Stimulated activated naive CD4-positive, alpha-beta T cell (primary cell): ENCODE results near the gene CCDC81.
"Not testable (repeated sequence)": the region's sequence is repeated elsewhere in the genome, so short reads cannot be mapped to it uniquely, and the experiment has no call there.

Experiments
- DNase-seq, 6 experiments: peaks; one replicate each; lab custom pipeline; 2025; lab: John Stamatoyannopoulos, UW

CCDC81 gene

DNA sequence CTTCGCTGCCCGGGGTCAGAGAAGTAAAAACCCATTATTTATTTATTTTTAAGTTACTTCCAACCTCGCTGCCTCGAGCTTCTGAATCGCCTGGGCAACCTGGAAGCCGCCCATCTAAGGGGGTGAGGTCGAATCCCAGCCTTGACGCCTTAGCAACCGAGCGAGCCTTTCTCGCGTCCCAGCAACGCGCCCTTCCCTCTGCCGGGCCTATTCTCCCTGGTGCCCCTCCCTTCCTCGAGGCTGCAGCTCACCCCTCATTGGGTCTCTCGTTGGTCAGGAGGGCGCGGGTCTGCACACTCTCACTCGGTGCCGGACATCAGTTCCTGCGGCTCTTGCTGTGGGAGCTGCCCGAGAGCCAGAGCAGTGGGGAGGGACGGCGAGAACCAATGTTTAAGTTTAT lies at the start of gene CCDC81:
Gene CCDC81, plus strand, starts transcription at position 302 of the 400 bp plus-strand sequence. CDS start 277 bp downstream, outside the sequence.
- DNase-seq: no peak

DNA sequence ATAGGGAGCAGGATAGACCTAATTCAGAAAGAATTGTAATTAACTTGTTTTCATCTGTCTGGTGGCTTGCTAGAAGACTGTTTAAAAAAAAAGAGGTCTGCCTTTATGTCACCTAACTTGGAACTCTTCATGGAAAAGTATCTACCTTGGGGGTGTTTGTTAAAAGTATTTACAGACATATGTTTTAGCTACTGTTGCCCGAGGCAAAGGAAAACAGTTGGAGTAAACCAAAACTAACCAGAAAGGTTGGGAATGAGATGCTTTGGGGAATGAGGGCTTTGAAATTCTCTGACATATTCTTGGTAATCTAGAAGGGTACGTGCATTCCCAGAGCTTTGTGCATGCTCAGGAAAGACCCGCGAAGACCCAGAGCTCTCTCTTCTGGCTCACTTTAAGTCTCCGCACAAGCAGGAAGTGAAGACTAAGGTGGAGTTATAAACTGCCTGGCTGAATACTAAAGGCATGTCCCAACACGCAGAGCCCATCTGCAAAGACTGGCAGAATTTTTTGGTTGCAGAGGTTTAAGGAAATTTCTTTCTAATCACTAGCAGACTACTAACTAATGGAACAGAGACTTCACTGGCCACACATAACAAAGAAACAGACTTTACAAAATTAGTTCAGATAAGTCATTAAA lies 39.4 kb upstream of the CCDC81 start:
- DNase-seq: no peak

DNA sequence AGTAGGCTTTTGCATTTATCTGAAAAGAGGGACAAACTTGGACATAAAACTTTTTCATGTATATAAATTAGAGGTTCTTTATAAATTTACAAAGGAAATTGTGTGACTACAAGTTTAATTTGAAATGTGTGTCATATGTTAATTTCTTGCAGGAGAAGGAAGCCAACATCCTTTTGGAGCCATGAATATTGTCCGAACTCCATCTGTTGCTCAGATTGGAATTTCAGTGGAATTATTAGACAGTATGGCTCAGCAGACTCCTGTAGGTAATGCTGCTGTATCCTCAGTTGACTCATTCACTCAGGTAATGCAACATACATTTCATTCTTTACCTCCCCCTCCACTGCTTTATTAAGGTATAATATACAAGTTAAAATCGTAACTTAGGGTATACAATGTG lies 37.5 kb upstream of the CCDC81 start:
- DNase-seq: no peak

DNA sequence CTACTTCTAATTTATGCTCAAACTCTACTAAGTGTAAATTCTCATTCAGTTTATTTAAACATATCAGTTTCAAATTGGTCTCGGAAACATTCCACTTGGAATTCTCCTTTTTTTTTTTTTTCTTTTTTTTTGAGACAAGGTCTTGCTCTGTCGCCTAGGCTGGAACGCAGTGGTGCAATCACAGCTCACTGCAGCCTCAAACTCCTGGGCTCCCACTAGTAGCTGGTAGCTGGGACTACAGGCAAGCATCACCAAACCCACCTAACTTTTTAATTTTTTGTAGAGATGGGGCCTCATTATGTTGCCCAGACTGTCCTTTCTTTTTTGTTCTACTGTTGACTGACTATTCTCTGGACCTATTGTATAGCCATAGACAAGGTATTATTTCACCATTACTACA lies 33.3 kb upstream of the CCDC81 start:
- no peak for DNase-seq

DNA sequence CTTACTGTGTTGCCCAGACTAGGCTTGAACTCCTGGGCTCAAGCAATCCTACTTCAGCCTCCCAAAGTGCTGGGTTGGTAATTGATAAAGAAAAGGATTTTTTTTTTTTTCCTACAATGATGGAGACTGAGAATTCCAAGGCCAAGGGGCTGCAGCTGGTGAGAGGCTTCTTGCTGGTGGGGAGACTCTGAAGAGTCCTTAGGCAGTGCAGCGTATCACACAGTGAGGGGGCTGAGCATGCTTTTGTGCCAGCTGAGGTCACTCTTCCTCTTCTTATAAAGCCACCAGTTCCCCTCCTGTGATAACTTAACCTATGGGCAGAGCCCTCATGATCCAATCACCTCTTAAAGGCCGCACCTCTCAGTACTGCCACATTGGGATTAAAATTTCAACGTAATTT lies 28.2 kb upstream of the CCDC81 start:
- no peak for DNase-seq

DNA sequence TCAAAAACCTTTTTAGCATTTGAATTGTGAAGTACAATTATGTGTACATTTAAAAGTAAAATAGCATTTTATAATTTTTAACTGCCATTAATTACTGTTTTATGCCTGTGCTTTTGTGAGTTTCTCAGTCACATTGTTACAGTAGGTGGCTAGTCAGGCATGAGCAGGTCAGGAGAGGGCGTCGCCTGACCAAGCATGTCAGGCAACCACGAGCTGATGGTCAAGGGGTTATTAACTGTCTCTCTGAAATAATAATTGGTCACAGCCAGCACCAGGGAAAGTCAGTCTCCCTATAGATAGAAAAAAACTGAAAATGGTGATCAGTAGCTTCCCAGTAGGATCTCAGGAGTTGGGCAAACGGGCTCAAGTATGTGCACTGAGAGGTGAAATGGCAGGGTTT lies 19.4 kb upstream of the CCDC81 start:
- DNase-seq: no peak

DNA sequence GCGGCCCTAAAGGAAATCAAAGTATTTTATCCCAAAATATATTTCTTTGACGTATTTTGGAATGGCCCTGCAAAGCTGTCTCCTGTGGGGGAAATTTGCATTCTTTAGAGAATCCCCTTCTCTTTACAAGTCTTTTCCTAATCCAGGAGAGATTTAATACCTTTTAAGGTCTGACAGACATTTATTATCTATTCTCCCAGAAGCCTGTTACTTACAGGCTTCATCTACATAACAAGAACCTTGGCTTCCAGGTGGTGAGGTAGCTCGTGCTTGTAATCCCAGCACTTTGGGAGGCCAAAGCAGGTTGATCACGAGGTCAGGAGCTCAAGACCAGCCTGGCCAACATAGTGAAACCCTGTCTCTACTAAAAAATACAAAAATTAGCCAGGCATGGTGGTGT lies 17.3 kb upstream of the CCDC81 start:
- not testable (repeated sequence) for DNase-seq

DNA sequence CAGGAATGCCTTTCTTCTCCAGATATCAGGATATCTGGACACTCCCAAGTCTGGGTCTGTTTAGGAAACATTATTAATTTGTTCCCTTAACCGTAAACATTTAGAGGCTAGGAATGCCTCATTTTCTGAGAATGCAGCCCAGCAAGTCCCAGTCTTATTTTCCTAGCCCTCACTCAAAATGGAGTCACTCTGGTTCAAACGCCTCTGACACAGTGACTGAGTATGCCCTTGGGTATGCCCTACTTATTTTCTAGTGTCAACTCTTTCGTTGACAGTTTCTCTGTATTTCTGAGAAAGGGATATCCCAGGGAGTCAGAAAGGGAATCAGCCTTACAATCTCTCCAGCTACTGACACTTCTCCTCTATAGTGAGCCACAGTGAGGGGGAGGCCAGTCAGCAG lies 16.0 kb upstream of the CCDC81 start:
- DNase-seq: no peak

DNA sequence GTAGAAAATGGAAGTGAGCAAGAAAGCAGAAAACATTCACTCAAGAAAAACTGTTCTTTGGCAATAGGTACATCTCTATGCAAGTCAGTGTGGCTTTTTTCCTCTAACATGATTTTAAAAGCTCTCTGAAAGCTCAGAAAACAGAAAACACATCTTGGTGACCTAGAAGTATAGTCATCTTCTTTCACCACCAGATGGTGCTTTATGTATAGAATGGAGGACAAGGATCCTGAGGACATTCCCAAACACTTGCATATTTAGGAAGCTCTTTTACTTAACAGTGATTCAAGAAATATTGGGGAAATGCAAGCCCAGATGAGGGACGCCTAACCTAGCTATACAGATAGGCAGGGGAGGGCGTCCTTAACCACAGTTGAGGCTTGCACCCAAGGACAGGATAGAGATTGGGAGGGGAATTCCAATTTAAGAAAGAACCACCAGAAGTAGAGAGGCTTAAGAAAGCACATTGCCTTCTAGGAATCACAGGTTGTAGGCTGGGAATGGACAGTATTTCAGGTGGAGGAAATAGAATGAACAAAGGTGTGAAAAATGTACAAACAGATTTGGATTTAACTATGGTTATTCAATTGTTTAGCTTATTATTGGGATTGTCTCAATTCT lies 13.8 kb upstream of the CCDC81 start:
- no peak for DNase-seq

DNA sequence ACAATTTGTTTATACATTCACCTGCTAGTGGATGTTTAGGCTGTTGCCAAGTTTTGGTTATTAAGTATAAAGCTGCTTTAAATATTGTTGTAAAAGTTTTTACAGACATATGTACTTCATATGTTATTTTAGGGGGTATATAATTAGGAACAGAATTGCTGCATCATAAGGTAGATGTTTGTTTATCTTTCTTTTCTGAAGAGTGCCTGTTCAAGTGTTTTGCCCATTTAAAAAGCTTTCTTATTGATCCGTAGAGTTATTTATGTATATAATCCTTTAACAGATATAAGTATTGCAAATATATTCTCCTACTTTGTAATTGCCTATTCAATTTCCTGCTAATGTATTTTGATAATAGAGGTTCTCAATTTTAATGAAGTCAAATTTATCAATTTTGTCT lies 11.3 kb upstream of the CCDC81 start:
- DNase-seq: no peak

DNA sequence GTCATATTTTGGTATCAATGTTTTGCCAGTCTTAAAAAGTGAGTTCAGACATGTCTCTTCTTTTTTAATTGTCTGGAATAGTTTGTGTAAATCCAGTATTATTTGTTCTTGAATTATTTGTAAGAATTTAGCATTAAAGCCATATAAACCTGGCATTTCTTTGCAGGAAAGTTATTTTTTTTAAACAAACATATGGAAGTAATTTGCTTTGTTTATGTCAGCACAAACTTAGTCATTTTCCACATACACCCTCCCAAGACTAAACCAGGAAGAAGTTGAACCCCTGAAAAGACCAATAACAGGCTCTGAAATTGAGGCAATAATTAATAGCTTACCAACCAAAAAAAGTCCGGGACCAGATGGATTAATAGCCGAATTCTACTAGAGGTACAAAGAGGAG lies 9.1 kb upstream of the CCDC81 start:
- no peak for DNase-seq

DNA sequence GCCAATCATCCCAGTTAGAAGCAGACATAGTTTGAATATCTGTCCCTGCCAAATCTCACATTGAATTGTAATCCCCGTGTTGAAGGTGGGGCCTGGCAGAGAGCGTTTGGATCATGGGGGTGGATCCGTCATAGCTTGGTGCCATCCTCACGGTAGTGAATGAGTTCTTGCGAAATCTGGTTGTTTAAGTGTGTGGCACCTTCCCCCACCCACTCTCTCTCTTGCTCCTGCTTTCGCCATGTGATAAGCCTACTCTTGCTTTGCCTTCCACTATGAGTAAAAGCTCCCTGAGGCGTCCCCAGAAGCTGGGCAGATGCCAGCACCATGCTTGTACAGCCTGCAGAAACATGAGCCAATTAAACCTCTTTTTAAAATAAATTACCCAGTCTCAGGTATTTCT lies 5.0 kb upstream of the CCDC81 start:
- no peak for DNase-seq

DNA sequence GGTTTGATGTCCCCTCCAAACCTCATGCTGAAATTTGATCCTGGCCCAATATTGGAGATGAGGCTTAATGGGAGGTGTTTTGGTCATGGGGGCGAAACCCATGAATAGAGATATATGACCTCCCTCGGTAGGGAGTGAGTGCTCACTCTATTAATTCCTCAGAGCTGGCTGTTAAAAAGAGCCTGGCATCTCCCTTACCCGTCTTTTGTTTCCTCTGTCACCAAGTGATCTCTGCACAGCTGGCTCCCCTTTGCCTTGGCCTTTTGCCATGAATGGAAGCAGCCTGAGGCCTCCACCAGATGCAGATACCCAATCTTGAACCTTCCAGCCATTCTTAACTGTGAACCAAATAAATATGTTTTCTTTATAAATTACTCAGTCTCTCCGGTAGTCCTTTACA lies 4.5 kb upstream of the CCDC81 start:
- no peak for DNase-seq

DNA sequence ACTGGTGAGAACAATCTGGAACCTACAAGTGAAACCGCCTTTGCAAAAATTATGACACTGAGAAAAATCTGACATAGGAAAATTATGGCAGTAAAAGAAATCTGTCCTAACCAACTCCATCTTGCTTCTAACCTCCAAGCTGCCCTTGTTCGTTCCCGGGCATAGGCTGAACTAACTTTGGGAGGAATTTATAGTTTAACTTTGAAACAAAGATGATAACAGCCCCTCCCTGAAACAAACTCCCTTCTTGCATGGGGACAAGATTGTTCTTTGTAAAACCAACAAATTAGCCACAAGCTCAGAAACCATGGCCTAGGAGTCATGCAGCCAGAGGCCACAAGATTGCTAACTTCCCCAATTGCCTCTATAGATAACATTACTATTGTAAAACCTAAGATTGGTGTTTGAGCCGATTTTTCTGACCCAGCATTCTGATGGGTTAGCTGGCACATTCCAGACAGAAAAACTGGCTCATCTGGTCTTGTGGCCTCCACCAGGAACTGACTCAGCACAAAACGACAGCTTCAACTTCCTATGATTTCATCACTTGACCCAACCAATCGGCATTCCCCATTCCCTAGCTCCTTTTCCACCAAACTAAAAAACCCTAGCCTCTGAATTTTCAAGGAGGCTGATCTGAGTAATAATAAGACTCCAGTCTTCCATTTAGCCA lies 3.6 kb upstream of the CCDC81 start:
- no peak for DNase-seq

DNA sequence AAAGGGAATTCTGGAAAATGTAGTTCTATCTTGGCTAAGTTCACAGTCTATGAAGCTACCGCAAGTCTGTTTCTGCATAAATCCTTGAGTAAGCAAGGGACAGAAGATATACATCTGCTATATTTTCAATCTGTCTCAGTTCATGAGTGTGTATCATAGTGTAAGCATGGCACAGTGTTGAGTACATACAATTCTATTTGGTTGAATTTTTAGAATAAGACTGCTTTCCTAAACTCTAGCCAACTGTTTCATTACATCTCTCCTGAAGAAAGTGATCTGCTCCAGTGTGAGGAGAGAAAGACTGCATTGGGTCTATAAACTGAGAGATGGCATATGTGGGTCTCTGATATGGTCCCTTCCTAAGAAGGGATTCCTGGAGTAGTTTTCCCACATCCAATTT lies 2.6 kb upstream of the CCDC81 start:
- DNase-seq: no peak

DNA sequence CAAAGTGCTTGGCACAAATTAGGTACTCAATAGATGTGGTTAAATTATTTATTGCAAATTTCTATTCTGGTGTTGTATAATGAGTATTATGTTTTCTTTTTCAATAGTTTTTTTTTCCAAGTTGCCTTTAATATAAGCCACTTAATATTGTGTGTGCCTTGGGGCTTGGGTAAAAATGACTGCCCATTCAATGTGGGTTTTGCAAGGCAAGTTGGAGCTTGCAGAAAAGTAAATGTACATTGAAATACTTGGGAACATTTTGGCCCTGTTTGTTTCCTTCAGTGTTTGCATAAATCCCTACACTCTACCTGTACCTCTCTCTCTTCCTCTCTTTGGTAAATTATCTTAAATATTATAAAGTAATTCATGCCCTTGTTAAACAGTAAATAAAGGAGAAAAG lies 2.1 kb upstream of the CCDC81 start:
- no peak for DNase-seq

DNA sequence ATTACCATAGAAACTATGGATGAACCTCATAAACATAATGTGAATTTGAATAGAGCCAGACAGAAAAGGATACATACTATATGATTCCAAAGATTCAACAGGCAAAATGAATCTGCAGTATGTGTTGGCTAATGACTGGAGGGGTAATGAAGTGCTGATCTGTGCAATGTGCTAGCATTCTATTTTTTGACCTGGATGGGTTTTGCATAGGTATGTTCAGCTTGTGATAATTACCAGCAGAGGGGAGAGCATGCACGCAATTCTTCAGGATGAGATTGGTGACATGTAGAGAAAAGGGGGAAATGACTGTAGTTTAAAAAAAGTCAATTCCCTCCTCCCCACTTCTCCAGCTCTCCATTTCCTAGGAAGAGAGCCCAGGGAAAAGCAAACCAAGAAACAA lies 618 bp upstream of the CCDC81 start:
- DNase-seq: no peak

DNA sequence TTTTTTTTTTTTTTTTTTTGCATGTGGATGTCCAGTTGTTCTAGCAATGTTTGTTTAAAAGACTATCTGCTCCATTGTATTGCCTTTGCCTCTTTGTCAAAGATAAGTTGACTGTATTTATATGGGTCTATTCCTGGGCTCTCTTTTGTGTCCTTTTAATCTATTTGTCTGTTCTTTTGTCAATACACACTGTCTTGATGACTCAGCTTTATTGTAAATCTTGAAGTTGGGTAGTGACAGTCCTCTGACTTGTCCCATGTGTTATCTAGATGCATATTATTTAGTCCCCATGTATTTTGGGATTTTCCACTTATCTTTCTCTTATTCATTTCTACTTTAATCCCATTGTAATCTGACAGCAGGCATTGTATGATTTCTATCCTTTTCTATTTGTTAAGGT lies 3.3 kb downstream of the CCDC81 start:
- DNase-seq: no peak

DNA sequence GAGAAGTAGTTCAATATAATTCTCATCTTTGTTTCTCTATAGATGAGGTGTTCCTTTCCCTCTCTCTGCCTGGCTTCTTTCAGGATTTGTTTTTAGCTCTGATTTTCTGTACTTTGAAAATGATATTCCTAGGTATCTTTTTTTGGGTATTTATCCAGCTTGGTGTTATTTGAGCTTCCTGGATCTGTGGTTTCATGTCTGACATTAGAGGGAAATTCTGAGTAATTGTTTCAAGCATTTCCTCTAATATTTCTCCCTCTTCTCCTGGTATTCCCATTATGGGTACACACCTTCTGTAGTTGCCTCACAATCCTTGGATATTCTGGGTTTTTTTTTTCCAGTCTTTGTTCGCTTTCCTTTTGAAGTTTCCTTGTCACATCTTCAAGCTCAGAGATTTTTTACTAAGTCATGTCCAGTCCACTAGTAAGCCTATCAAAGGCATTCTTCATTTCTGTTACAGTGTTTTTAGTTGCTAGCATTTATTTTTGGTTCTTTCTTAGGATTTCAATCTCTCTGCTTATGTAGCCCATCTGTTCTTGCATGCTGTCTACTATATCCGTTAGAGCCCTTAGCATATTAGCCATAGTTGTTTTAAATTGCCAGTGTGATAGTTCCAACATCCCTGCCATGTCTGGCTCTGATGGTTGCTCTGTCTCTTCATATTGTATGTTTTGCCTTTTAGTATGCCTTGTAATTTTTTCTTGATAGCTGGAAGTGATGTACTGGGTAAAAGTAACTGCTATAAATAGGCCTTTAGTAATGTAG lies 5.8 kb downstream of the CCDC81 start:
- DNase-seq: no peak

DNA sequence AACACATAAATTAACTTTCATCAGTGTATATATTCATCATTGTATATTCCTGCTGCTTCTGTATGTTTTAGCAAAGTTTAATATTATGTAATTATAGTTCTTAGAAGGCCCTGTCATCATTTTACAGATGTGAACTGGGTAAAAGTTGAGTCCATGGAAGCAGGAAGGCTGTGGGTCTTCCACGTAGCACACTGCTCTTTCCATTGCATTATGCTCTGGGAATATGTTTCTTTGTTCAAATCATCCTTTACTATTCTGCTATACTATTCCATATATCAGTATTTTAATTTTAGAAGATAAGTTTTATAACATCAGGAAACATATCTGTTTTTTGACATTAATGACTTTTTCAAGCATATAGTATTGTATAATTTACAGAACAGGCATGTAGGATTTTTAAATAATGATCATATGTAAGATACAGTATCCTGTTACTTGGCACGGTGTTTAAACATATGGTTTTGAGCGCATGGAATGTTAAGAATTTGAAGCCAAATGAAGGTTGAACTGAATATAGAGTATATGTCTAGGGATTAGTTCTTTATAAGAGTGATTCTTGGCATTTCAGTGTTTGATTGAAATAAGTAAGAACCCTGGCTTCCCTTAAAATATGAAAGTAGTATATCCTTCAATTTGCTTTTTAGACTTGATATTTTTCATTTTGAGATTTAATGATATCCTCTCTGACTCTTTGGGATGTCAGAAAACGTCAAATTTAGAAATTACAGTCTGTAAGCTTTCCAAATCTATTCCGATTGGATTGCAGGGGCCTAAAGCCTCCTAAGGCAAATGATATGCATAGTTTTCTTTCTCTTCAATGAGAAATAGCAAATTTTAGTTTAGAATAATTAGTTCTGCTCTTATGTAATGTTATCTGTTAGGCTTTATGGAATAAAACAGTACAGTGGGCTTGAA lies 8.6 kb downstream of the CCDC81 start:
- DNase-seq: no peak

DNA sequence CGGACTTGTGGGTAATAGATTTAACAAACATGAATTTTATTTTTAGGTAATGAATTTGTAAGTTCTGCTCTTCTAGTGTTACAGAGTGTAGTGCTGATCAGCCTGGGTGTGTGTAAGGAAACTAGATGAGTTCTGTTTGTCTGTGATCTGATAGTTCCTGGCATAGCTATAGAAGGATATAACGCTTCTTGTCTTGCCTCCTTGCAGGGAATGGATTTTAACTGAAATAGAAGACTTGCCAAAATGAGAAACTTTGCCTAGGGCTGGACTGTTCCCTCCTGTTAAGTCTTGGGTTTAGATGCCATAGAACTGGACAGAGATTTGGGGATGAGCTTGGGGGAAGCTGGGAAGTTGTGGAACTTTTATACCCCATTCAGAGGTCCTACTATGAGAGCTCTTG lies 11.6 kb downstream of the CCDC81 start:
- DNase-seq: no peak

DNA sequence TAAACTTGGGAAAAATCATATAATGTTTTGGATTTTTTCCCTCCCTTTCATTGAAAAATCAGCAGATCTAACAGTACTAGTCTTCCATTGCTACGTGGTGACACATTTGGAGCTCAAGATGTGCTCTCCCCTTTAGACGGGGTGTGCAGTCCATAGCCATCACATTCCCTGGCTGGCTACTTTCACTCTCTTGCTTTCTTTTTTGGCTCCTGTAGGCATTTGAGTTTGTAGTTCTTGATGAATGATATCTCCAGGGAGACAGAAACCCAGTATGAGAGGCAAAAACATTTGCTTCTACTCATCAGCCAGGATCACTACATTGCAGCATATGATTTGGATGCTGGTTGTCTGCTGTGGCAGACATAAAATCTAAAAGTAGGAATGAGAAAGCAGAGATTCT lies 12.1 kb downstream of the CCDC81 start:
- DNase-seq: no peak
